ENCODE results near the gene THOP1.
"Not testable (repeated sequence)": the region's sequence is repeated elsewhere in the genome, so short reads cannot be mapped to it uniquely, and the experiment has no call there.

The THOP1 gene

DNA sequence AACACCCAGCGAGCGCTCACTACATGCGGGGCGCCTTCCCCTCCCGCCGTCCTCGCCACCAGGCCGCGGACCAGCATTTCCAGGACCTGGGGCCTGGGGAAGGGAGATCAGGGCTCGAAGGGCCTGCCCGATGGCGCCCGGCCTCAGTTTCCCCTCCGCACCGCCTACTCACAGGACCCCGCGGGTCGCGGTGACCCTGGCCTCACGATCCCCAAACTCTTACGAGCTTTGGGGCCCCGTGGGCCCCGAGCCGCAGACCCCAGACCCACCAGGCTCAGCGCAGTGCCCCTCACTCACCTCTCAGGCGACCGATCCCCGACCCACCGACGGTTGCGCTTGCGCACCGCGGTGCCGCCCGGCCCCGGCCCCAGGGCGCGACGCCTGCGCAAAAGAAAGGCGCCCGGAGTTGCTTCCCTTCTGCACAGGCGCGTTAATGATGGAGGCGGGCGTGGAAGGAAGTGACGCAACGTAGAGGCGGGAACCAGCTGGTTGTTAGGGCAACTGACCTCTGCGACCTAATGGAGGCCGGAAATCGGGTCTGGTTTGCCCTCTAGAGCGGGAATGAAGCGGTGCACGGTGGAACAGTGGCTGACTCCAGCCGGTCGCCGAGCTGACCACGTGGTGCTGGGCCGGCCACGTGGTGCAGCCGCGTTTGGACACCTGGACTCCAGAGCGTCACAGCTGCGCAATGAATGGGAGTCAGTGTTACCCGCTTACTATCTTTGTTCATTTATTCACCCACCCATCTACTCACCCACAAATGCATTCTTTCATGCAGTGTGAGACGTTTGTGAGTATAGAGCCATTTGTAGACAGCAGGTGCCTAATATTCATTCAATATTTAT is 2.1 kb upstream of the THOP1 start, which contains the start of gene SGTA:
SGTA (minus strand) TSS at position 338 of the 845 bp plus-strand sequence. CDS start 14,205 bp downstream, outside the sequence.
- Mint-ChIP-seq H3K4me3 (peak within 1 kb of the TSS; percentile 94), H3K36me3 (ENCODE audit: low read depth) (peaks cover 11% of the 10 kb centered on the region), H3K4me1 (ENCODE audit: low read depth) (peaks cover 41% of the 10 kb centered on the region), H3K27ac (peak within 1 kb of the TSS; percentile 93), H3K27me3 (ENCODE audit: low read depth) (no peaks in the 10 kb centered on the region), H3K9me3 (no peaks in the 10 kb centered on the region)
- peak; percentile 98 for DNase-seq (ENCODE audit: low spot score)

DNA sequence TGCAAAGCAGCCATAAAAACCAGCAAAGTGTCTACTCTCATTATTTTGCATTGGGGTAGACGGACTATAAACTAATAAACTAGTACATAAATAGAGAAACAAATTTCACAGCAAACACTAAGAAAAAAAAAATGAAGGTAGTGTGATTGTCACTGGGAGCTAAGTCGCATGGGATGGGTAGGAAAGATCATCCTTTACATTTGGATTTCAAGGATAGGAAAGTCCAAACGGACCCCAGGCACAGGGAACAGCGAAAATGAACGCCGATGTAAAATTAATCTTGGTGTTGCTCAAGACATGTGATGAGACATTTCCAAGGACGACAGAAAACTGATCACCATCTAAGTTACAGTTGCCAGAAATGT is 1.5 kb upstream of the THOP1 start:
- H3K27ac Mint-ChIP-seq = peak overlapping the region; percentile 93
- no peaks in the 10 kb centered on the region for H3K27me3 Mint-ChIP-seq (ENCODE audit: low read depth)
- H3K9me3 Mint-ChIP-seq = no peaks in the 10 kb centered on the region
- no peak for DNase-seq (ENCODE audit: low spot score)
- H3K36me3 Mint-ChIP-seq (ENCODE audit: low read depth) = peaks cover 8% of the 10 kb centered on the region
- peak overlapping the region; percentile 94 for H3K4me3 Mint-ChIP-seq
- peaks cover 41% of the 10 kb centered on the region for H3K4me1 Mint-ChIP-seq (ENCODE audit: low read depth)

DNA sequence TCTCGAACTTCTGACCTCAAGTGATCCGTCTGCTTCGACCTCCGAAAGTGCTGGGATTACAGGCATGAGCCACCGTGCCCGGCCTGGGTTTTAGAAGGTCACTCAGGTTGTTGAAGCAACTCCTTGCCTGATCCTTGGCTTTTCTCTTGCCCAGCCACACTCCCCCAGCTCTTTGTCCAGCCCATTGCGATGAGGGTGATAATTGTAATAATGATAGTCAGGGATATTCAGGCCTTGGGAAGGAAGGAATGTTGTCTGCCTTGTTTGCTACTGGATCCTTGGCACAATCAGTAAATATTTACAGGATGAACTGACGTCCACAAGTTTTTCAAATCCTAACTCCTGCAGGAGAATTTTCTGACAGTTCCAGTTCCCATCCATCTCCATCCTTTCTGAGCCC is 1.8 kb downstream of the THOP1 start:
- Mint-ChIP-seq H3K4me3 (peak overlapping the region; percentile 97), H3K36me3 (ENCODE audit: low read depth) (peaks cover 14% of the 10 kb centered on the region), H3K27ac (no peak overlapping the region), H3K9me3 (no peaks in the 10 kb centered on the region), H3K4me1 (ENCODE audit: low read depth) (peaks cover 29% of the 10 kb centered on the region), H3K27me3 (ENCODE audit: low read depth) (no peaks in the 10 kb centered on the region)
- no peak for DNase-seq (ENCODE audit: low spot score)

DNA sequence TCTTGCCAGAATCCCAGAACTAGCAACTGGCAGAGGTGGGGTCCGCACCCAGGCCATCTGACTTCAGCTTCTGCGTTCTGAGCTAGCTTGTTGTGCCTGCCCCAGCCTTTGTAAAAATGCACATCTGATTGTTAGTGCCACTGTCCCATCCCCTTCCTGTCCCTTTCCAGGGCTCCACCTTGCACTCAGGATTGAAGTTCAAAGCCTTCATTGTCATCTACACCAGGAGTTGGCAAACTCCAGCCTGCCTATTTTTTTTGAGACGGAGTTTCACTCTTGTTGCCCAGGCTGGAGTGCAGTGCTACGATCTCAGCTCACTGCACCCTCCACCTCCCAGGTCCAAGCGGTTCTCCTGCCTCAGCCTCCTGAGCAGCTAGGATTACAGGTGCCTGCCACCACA is 2.9 kb downstream of the THOP1 start:
- Mint-ChIP-seq H3K27me3 (ENCODE audit: low read depth) (no peaks in the 10 kb centered on the region), H3K9me3 (no peaks in the 10 kb centered on the region), H3K4me3 (peak overlapping the region; percentile 24), H3K27ac (no peak overlapping the region), H3K4me1 (ENCODE audit: low read depth) (peaks cover 25% of the 10 kb centered on the region), H3K36me3 (ENCODE audit: low read depth) (peaks cover 14% of the 10 kb centered on the region)
- DNase-seq (ENCODE audit: low spot score) = no peak

DNA sequence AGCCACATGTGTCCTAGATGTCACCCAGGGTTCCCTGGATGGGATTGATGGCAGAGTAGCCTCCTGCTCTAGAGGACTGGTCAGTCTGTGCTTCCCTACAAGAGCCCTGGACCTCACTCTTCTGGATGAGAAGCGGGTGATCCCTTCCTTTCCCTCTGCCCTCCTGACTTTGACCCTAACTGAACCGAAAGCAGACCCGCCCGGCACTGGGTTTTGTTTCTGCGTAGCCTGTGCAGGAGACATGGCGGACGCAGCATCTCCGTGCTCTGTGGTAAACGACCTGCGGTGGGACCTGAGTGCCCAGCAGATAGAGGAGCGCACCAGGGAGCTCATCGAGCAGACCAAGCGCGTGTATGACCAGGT is 4.9 kb downstream of the THOP1 start:
- H3K4me1 Mint-ChIP-seq (ENCODE audit: low read depth) = peaks cover 19% of the 10 kb centered on the region

DNA sequence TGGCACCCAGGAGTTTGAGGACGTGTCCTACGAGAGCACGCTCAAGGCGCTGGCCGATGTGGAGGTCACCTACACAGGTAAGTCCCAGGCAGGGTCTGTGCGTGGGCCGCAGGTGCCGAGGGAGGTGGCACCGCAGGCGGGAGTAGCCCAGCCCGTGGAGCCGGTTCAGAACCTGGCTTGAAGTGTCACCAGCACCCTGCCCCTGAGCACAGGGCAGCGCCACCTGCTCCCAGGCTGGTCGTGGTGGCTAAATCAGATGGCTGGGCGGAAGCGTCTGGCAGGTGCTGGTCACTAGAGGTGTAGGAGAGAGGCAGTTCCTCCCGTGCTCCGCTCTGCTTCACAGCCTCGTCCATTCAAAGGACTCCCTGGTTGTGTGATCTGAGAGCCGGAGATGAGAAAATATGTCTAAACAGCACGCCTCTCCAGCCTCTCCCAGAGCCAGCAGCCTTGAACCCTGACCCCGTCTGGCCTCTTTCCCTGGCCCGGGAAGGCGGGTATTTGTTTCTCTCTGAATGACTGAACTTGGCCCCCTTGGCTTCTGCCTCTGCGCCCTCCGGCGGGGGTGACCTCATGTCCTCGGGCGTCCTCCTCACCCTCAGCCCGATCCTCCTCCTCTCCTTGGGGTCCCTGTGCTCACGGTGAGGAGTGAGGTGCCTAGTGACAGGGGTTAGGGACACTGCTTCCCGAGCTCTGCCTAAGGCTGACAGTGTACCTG is 5.4 kb downstream of the THOP1 start:
- Mint-ChIP-seq H3K27me3 (ENCODE audit: low read depth) (no peaks in the 10 kb centered on the region), H3K4me3 (no peak overlapping the region), H3K27ac (no peak overlapping the region), H3K9me3 (no peaks in the 10 kb centered on the region), H3K4me1 (ENCODE audit: low read depth) (peaks cover 18% of the 10 kb centered on the region), H3K36me3 (ENCODE audit: low read depth) (peaks cover 21% of the 10 kb centered on the region)
- no peak for DNase-seq (ENCODE audit: low spot score)

More for the DNA sequence above, 4.9 kb downstream of the THOP1 start:
- peaks cover 18% of the 10 kb centered on the region for H3K36me3 Mint-ChIP-seq (ENCODE audit: low read depth)
- no peak for DNase-seq (ENCODE audit: low spot score)
- H3K27me3 Mint-ChIP-seq (ENCODE audit: low read depth) = no peaks in the 10 kb centered on the region
- H3K27ac Mint-ChIP-seq = no peak overlapping the region
- H3K4me3 Mint-ChIP-seq = no peak overlapping the region
- H3K9me3 Mint-ChIP-seq = no peaks in the 10 kb centered on the region

DNA sequence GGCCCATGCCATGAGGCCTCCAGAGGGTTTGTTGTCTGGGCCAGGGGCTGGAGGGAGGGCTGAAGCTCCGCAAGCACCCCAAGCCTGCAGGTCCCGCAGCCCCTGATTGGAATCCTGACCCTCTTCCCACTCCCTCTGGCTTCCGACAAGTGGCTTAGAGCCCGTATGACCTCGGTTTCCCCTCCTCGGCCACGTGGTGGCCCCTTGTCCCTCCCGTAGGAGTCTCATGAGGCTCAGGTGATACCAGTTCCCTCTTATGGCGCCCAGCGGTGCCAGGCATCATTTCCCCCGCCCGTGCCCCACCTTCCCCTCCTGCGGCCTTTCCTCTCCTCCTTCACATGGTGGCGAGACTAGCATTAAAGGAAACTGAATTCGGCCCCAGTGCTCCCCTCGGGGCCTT is 6.1 kb downstream of the THOP1 start:
- Mint-ChIP-seq H3K36me3 (ENCODE audit: low read depth) (peaks cover 25% of the 10 kb centered on the region), H3K27me3 (ENCODE audit: low read depth) (no peaks in the 10 kb centered on the region), H3K9me3 (no peaks in the 10 kb centered on the region), H3K27ac (no peak overlapping the region), H3K4me3 (no peak overlapping the region), H3K4me1 (ENCODE audit: low read depth) (peaks cover 15% of the 10 kb centered on the region)
- no peak for DNase-seq (ENCODE audit: low spot score)

DNA sequence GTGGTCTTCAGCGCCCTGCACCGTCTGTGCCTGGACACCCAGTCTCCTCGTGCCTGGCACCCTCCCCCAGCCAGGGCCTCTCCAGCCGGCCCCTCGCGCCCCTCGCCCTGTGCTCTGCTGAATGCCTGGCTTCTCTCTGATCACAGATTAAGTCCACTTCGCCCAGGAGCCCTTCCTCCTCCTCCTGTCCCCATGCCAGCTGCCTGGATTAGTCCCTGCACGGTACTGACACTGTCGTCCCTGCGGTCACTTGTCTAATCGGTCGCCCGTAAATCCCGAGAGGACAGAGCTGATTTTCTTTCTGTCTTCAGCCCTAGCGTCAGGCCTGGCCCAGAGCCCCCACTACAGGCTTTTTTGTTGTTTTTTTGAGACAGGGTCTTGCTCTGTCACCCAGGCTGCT is 6.6 kb downstream of the THOP1 start:
- Mint-ChIP-seq H3K36me3 (ENCODE audit: low read depth) (peaks cover 25% of the 10 kb centered on the region), H3K4me3 (no peak overlapping the region), H3K9me3 (no peaks in the 10 kb centered on the region), H3K4me1 (ENCODE audit: low read depth) (peaks cover 15% of the 10 kb centered on the region), H3K27ac (no peak overlapping the region), H3K27me3 (ENCODE audit: low read depth) (no peaks in the 10 kb centered on the region)
- no peak for DNase-seq (ENCODE audit: low spot score)

DNA sequence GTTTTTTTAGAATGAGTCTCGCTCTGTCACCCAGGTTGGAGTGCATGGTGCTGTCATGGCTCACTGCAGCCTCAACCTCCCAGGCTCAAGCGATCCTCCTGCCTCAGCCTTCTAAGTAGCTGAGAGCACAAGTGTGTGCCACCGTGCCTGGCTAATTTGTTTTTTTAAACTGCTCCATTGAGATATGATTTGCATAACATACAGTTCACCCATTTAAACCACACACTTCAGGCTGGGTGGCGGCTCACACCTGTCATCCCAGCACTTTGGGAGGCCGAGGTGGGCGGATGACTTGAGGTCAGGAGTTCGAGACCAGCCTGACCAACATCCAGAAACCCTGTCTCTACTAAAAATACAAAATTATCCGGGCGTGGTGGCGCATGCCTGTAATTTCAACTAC is 7.4 kb downstream of the THOP1 start:
- not testable (repeated sequence) for H3K9me3 Mint-ChIP-seq; DNase-seq (ENCODE audit: low spot score); H3K27ac Mint-ChIP-seq; H3K4me1 Mint-ChIP-seq (ENCODE audit: low read depth); H3K4me3 Mint-ChIP-seq; H3K27me3 Mint-ChIP-seq (ENCODE audit: low read depth)
- peaks cover 21% of the 10 kb centered on the region for H3K36me3 Mint-ChIP-seq (ENCODE audit: low read depth)

DNA sequence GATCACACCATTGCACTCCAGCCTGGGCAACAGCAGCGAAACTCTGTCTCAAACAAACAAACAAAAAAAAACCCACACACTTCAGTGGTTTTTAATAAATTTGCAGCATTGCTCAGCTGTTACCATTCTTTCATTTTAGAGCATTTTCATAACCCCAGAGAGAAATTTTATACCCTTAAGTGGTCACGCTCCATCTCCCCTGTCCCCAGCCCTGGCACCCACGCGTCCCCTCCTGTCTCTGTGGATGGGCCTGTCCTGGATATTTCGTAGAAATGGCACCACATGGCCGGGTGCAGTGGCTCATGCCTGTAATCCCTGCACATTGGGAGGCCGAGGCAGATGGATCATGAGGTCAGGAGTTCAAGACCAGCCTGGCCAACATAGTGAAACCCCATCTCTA is 7.8 kb downstream of the THOP1 start:
- Mint-ChIP-seq H3K36me3 (ENCODE audit: low read depth) (peaks cover 21% of the 10 kb centered on the region), H3K4me3 (no peak overlapping the region), H3K4me1 (ENCODE audit: low read depth) (peaks cover 4% of the 10 kb centered on the region), H3K27me3 (ENCODE audit: low read depth) (no peaks in the 10 kb centered on the region), H3K27ac (no peak overlapping the region), H3K9me3 (no peaks in the 10 kb centered on the region)
- no peak for DNase-seq (ENCODE audit: low spot score)

DNA sequence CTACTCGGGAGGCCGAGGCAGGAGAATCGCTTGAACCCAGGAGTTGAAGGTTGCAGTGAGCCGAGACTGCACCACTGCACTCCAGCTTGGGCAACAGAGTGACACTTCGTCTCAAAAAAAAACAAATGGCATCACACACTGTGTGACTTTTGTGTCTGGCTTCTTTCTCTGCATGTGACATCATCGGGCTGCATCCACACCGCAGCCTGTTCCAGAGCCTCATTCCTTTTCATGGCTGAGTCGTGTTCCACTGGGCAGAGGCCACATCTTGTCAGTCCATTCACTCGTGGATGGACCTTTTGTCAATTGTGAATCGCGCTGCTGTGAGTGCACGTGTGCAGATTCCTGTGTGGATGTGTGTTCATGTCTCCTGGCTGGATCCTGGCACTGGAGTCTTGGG is 8.3 kb downstream of the THOP1 start:
- Mint-ChIP-seq H3K27me3 (ENCODE audit: low read depth) (no peaks in the 10 kb centered on the region), H3K9me3 (no peaks in the 10 kb centered on the region), H3K4me1 (ENCODE audit: low read depth) (peaks cover 4% of the 10 kb centered on the region), H3K27ac (no peak overlapping the region), H3K36me3 (ENCODE audit: low read depth) (peaks cover 21% of the 10 kb centered on the region), H3K4me3 (no peak overlapping the region)
- DNase-seq (ENCODE audit: low spot score) = no peak

DNA sequence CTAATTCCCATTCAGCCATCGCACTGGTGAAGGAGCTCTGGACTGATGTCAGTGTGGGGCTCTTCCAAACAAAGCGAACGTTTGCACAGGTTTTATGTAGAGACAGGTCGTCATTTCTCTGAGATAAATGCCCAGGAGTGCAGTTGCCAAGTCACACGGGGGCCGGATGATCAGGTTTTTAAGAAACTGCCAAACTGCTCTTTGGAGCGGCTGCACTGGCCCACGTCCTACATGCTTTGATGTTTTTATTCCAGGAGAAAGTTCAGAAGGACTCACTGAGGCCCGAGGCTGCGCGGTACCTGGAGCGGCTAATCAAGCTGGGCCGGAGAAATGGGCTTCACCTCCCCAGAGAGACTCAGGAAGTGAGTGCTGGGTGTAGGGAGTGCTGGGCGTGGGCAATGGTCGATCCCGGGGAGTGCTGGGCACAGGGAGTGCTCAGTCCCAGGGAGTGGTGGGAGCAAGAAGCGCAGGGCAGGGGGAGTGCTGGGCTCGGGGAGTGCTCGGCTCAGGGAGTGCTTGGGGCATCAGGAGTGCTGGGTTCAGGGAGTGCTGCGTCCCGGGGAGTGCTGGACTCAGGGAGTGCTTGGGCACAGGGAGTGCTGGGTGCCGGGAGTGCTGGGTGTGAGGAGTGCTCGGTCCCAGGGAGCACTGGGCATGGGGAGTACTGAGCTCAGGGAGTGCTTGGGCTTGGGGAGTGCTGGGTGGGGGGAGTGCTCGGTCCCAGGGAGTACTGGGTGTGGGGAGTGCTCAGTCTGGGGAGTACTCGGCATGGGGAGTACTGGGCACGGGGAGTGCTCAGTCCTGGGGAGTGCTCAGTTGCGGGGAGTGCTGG is 10.7 kb downstream of the THOP1 start:
- Mint-ChIP-seq H3K27ac (no peak overlapping the region), H3K36me3 (ENCODE audit: low read depth) (peaks cover 20% of the 10 kb centered on the region), H3K4me3 (no peak overlapping the region), H3K27me3 (ENCODE audit: low read depth) (no peaks in the 10 kb centered on the region), H3K9me3 (no peaks in the 10 kb centered on the region), H3K4me1 (ENCODE audit: low read depth) (no peaks in the 10 kb centered on the region)
- no peak for DNase-seq (ENCODE audit: low spot score)

DNA sequence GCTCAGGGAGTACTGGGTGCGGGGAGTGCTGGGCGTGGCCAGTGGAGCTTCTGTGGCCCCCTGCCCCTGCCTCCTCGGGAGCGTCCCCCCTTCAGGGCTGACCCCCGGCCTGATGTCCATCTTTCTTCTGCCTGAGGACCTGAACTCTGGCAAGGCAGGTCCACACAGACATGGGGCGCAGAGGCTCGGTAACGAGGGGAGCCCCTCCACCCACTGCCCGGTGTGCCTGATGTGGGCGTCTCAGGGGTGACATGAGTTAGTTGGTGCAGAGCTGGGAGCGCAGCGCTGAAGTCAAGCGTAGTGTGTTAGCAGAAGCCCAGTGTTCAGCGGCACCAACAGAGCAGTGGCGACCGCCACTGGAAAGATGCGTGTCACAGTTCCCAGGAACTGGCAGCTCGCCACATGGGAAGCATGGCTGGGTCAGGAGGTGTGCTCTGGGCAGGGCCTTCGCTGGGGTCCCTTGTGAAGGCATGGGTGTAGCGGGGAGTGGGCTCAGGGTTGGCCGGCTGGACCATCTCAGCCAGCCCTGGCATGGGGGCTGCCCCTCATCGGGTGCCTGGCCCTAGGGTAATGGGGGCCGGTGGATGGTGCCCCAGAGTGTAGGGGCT is 11.5 kb downstream of the THOP1 start:
- peaks cover 21% of the 10 kb centered on the region for H3K36me3 Mint-ChIP-seq (ENCODE audit: low read depth)
- no peak for DNase-seq (ENCODE audit: low spot score)
- H3K27ac Mint-ChIP-seq = no peak overlapping the region
- H3K9me3 Mint-ChIP-seq = no peaks in the 10 kb centered on the region
- H3K27me3 Mint-ChIP-seq (ENCODE audit: low read depth) = no peaks in the 10 kb centered on the region
- H3K4me1 Mint-ChIP-seq (ENCODE audit: low read depth) = no peaks in the 10 kb centered on the region
- no peak overlapping the region for H3K4me3 Mint-ChIP-seq

Measured in T-helper 2 cell treated with Interferon-gamma antibody and Interleukin-4, amounts not matched to agents 5 μg/mL and 100 μg/mL, for 36 hours (primary cell).